PC-3 (cell line): ENCODE results near the gene OR4K5.

Source experiments
- EZH2 ChIP-seq: fragments of 300-600 bp; sonication (generic); IDR thresholded peaks from one replicate; pipeline ENCODE4 v1.6.1; 2017; ENCODE audit warnings: antibody characterized with exemption, mild to moderate bottlenecking, low read length; ENCODE audit not compliant: unreplicated experiment
- TF ChIP-seq, protein P1 (sequence below): fragments of 300-600 bp; sonication (generic); conservative IDR thresholded peaks from 2 replicates; pipeline ENCODE4 v1.5.1; 2017; ENCODE audit warnings: antibody characterized with exemption, low read depth, mild to moderate bottlenecking, low read length

DNA sequence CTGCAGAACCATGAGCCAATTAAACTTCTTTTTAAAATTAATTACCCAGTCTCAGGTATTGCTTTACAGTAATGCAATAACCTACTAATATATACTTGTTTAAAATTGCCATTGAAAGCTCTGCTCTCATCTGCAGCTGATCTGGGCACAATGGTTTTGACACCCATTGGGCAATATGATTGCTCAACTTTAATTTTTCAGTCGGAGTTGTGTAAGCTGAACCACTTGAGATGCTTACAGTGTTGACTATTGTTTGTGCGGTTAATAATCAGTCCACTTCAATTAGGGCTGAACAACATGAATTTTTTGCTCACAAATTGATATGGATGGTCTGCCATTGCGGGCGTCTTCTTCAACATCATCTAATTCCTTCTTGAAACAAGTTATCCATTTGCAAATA is 18.0 kb upstream of the OR4K5 start:
- TF ChIP-seq, protein P1, sequence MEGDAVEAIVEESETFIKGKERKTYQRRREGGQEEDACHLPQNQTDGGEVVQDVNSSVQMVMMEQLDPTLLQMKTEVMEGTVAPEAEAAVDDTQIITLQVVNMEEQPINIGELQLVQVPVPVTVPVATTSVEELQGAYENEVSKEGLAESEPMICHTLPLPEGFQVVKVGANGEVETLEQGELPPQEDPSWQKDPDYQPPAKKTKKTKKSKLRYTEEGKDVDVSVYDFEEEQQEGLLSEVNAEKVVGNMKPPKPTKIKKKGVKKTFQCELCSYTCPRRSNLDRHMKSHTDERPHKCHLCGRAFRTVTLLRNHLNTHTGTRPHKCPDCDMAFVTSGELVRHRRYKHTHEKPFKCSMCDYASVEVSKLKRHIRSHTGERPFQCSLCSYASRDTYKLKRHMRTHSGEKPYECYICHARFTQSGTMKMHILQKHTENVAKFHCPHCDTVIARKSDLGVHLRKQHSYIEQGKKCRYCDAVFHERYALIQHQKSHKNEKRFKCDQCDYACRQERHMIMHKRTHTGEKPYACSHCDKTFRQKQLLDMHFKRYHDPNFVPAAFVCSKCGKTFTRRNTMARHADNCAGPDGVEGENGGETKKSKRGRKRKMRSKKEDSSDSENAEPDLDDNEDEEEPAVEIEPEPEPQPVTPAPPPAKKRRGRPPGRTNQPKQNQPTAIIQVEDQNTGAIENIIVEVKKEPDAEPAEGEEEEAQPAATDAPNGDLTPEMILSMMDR = no peak
- no peak for TF ChIP-seq EZH2
